Measurements from ENCODE around the gene RGS9BP.

The RGS9BP gene, protein sequence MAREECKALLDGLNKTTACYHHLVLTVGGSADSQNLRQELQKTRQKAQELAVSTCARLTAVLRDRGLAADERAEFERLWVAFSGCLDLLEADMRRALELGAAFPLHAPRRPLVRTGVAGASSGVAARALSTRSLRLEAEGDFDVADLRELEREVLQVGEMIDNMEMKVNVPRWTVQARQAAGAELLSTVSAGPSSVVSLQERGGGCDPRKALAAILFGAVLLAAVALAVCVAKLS

DNA sequence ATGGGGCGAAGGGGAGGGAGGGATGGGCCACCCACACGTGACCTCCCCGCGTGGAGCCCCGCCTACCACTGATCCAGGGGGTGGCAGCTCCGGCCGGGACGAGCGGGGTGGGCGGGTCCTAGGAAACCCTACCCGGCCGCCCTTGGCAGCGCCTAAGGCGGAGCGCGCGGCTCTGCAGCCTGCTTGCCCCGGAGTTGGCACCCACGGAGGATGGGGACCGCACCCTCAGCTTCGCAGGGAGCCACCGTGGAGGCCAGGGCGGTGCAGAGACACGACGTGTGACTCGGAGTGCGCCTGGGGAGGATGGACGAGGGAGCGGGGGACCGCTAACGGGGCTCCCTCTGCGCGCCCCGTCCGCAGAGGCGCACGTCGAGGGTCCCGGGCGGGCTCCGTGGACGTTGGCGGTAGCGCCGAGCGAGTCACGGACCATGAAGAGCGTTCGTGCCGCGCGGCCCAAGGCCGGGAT lies at the start of gene RGS9BP:
RGS9BP (plus strand) TSS at position 129 of the 466 bp plus-strand sequence. CDS start 416 bp downstream, outside the sequence.
- Histone ChIP-seq H3K4me1 (ENCODE audit: control insufficient read depth, insufficient read depth, low read length, unreplicated experiment) (no peaks in the 10 kb centered on the region), H3K27me3 (ENCODE audit: insufficient read depth, low read length) (peaks cover 22% of the 10 kb centered on the region), H3K4me3 (ENCODE audit: low read depth, low read length) (peak within 1 kb of the TSS; percentile 87), H3K27ac (ENCODE audit: low read depth, low read length) (no peak within 1 kb of the TSS), H3K79me2 (ENCODE audit: control insufficient read depth, insufficient read depth, low read length, unreplicated experiment) (peaks cover 20% of the 10 kb centered on the region), H2AFZ (ENCODE audit: low read length, unreplicated experiment) (peak within 1 kb of the TSS; percentile 90), H3K36me3 (ENCODE audit: insufficient read depth, low read length) (no peaks in the 10 kb centered on the region)

DNA sequence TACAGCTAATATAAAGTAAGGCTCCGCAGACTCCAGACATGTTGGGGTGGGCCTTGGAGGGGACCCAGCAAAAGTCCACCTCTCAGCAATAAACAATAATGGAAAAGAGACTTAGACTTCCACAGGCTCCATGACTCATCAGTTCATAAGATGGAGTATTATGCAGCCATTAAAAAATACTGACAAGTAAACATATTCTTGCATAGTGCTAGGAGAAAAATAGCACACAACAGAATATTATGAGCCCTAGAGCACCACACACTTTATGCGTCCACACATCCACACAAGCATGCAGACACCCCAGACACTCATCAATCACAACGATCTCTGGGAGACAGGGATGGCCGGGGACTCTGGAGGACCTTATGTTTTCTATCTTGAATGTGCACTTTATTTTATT lies 48.7 kb upstream of the RGS9BP start:
- no peaks in the 10 kb centered on the region for H3K79me2 ChIP-seq (ENCODE audit: control insufficient read depth, insufficient read depth, low read length, unreplicated experiment)
- H3K27me3 ChIP-seq (ENCODE audit: insufficient read depth, low read length): no peaks in the 10 kb centered on the region
- H3K36me3 ChIP-seq (ENCODE audit: insufficient read depth, low read length): no peaks in the 10 kb centered on the region
- no peak overlapping the region for H3K4me3 ChIP-seq (ENCODE audit: low read depth, low read length)
- H3K4me1 ChIP-seq (ENCODE audit: control insufficient read depth, insufficient read depth, low read length, unreplicated experiment): no peaks in the 10 kb centered on the region
- H2AFZ ChIP-seq (ENCODE audit: low read length, unreplicated experiment): no peak overlapping the region
- no peak overlapping the region for H3K27ac ChIP-seq (ENCODE audit: low read depth, low read length)

DNA sequence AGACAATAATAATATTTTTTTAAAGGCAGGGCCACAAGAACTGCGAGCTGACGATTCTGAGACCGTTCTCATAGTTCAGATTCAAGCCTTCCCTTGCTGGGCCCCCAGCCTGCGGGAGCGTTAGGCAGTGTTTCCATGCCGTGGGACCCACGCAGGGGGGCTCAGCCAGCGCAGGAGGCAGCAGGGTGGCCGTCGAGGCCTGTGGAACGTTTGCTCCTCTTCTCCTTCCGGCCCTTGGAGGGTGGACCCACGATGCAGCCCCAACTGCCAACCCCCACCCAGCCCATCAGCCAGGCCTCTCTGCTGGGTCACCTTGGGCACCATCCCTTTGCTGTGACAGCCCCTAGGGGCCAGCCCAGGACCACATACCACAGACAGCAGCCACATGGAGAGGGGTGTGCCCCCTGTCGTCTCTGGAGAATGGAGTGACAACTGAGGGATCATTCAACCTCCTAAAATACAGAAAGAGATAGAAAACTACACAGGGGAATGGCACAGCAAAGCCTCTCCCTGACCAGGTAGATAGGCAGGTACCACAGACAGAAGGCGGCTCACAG lies 47.9 kb upstream of the RGS9BP start:
- Histone ChIP-seq H3K79me2 (ENCODE audit: control insufficient read depth, insufficient read depth, low read length, unreplicated experiment) (no peaks in the 10 kb centered on the region), H3K27me3 (ENCODE audit: insufficient read depth, low read length) (no peaks in the 10 kb centered on the region), H3K4me1 (ENCODE audit: control insufficient read depth, insufficient read depth, low read length, unreplicated experiment) (no peaks in the 10 kb centered on the region), H3K27ac (ENCODE audit: low read depth, low read length) (no peak overlapping the region), H2AFZ (ENCODE audit: low read length, unreplicated experiment) (no peak overlapping the region), H3K36me3 (ENCODE audit: insufficient read depth, low read length) (no peaks in the 10 kb centered on the region), H3K4me3 (ENCODE audit: low read depth, low read length) (no peak overlapping the region)

DNA sequence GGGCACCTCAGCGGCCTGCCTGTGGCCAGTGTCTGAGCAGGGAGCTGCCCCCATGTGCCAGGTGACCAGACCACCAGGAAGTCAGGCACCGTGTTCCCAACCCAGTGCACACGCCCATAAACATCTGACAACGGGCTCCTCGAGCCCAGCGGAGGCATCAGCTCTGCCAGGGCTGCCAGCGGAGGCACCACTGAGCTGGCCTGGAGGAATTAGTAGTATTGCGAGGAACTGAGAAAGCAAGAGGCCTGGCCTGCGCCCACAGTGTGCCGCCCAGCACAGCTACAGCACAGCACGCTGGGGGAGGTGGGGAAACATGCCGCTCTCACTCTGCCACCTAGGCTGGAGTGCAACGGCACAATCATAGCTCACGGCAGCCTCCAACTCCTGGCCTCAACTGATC lies 45.3 kb upstream of the RGS9BP start:
- H3K4me1 ChIP-seq (ENCODE audit: control insufficient read depth, insufficient read depth, low read length, unreplicated experiment): no peaks in the 10 kb centered on the region
- H3K79me2 ChIP-seq (ENCODE audit: control insufficient read depth, insufficient read depth, low read length, unreplicated experiment): no peaks in the 10 kb centered on the region
- H3K4me3 ChIP-seq (ENCODE audit: low read depth, low read length): no peak overlapping the region
- no peak overlapping the region for H2AFZ ChIP-seq (ENCODE audit: low read length, unreplicated experiment)
- no peaks in the 10 kb centered on the region for H3K36me3 ChIP-seq (ENCODE audit: insufficient read depth, low read length)
- H3K27ac ChIP-seq (ENCODE audit: low read depth, low read length): no peak overlapping the region
- H3K27me3 ChIP-seq (ENCODE audit: insufficient read depth, low read length): no peaks in the 10 kb centered on the region

DNA sequence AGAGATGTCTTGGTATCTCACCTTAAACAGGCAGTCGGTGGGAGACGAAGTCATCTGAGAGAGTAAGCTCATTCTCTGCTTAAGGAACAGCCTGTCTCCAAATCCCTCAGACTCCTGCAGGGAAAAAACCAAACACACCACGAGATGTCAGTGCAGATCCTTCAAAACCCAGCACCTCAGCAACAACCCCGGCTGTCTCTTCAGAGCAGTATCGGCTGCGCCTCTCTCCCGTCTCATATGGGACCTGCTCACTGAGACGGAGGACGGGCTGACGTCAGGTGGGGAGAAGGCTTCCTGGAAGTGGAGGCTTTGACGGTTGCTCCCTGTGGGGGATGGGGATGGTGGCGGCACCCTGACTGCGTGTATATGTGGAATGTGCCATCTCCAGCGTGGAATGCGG lies 44.3 kb upstream of the RGS9BP start:
- H3K79me2 ChIP-seq (ENCODE audit: control insufficient read depth, insufficient read depth, low read length, unreplicated experiment): no peaks in the 10 kb centered on the region
- no peak overlapping the region for H2AFZ ChIP-seq (ENCODE audit: low read length, unreplicated experiment)
- no peaks in the 10 kb centered on the region for H3K36me3 ChIP-seq (ENCODE audit: insufficient read depth, low read length)
- no peak overlapping the region for H3K4me3 ChIP-seq (ENCODE audit: low read depth, low read length)
- no peaks in the 10 kb centered on the region for H3K4me1 ChIP-seq (ENCODE audit: control insufficient read depth, insufficient read depth, low read length, unreplicated experiment)
- H3K27me3 ChIP-seq (ENCODE audit: insufficient read depth, low read length): no peaks in the 10 kb centered on the region
- no peak overlapping the region for H3K27ac ChIP-seq (ENCODE audit: low read depth, low read length)

DNA sequence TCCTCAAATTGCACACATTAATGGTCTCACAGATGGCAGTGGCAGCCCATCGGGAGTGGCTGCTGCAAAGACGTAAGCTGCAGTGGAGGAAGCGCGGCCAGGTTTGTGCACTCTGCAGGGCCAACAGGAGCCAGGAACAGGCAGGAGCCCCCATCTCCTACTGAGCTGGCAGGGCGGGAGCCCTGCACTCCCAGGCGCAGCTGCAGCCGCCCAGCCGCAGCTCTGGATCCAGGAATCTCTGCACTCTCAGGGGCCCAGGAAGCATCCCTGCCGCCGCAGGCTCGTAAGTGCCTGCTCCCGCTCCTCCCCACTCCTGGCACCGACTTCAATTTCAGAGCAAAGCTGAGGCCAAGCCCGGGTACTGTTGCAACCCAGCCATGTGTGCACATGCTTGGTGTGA lies 38.2 kb upstream of the RGS9BP start:
- H3K36me3 ChIP-seq (ENCODE audit: insufficient read depth, low read length): no peaks in the 10 kb centered on the region
- H3K27ac ChIP-seq (ENCODE audit: low read depth, low read length): no peak overlapping the region
- H3K4me3 ChIP-seq (ENCODE audit: low read depth, low read length): no peak overlapping the region
- H3K79me2 ChIP-seq (ENCODE audit: control insufficient read depth, insufficient read depth, low read length, unreplicated experiment): no peaks in the 10 kb centered on the region
- H3K4me1 ChIP-seq (ENCODE audit: control insufficient read depth, insufficient read depth, low read length, unreplicated experiment): no peaks in the 10 kb centered on the region
- no peaks in the 10 kb centered on the region for H3K27me3 ChIP-seq (ENCODE audit: insufficient read depth, low read length)
- no peak overlapping the region for H2AFZ ChIP-seq (ENCODE audit: low read length, unreplicated experiment)

DNA sequence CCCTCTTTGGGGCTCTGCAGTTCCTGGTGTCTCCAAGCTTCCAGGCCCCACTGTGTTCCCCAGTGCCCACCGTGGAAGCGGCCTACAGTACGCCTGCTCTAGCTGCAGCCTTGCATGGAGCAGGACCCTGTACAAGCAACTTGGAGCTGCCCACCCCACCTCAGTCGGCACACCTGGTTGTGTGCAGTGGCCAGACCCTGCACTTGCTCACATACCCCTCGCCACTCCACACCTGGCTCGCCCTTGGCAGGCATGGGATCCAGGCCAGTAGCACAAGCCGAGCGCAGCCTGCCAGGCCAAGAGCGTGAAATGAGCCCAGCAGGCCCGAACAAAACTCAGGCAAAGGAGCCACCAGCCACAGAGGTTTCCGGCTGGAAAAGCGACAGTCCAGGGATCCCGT lies 37.0 kb upstream of the RGS9BP start:
- Histone ChIP-seq H2AFZ (ENCODE audit: low read length, unreplicated experiment) (no peak overlapping the region), H3K4me3 (ENCODE audit: low read depth, low read length) (no peak overlapping the region), H3K36me3 (ENCODE audit: insufficient read depth, low read length) (no peaks in the 10 kb centered on the region), H3K27ac (ENCODE audit: low read depth, low read length) (no peak overlapping the region), H3K27me3 (ENCODE audit: insufficient read depth, low read length) (no peaks in the 10 kb centered on the region), H3K79me2 (ENCODE audit: control insufficient read depth, insufficient read depth, low read length, unreplicated experiment) (no peaks in the 10 kb centered on the region), H3K4me1 (ENCODE audit: control insufficient read depth, insufficient read depth, low read length, unreplicated experiment) (no peaks in the 10 kb centered on the region)

DNA sequence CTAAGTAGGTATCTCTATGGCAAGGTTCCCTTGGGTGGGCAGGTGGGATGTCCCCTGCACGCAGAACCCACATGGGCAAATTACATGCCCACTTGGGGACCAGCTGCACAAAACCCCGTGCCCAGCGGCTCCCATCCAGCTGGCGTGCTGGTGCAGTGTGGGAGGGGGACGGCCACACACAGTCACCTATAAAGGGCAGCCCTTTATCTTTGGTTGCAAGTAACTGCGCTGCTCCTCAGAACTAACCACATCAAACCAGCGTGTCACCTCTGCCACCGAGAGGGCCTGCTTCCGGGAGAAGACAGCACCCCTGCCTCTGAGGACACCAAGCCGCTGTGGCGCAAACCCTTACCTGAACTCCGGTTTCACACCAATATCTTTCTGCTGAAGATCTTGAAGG lies 32.9 kb upstream of the RGS9BP start:
- Histone ChIP-seq H3K4me3 (ENCODE audit: low read depth, low read length) (no peak overlapping the region), H3K79me2 (ENCODE audit: control insufficient read depth, insufficient read depth, low read length, unreplicated experiment) (no peaks in the 10 kb centered on the region), H2AFZ (ENCODE audit: low read length, unreplicated experiment) (no peak overlapping the region), H3K27ac (ENCODE audit: low read depth, low read length) (no peak overlapping the region), H3K4me1 (ENCODE audit: control insufficient read depth, insufficient read depth, low read length, unreplicated experiment) (no peaks in the 10 kb centered on the region), H3K27me3 (ENCODE audit: insufficient read depth, low read length) (no peaks in the 10 kb centered on the region), H3K36me3 (ENCODE audit: insufficient read depth, low read length) (no peaks in the 10 kb centered on the region)

DNA sequence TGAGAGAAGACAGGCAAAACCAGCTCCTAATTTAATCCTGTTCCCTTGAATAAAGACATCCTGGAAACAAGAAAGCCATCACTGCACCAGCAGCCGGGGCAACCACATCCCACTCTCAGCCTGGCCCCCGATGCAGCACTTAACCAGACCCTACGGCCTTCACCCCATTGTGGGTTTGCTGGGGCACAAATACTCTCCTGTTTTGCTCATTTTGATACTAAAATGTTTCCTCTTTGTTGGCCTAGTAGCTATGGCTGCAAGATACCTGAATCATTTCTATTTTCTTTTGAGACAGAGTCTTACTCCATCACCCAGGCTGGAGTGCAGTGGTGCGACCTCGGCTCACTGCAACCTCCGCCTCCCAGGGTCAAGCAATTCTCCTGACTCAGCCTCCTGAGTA lies 29.1 kb upstream of the RGS9BP start:
- H2AFZ ChIP-seq (ENCODE audit: low read length, unreplicated experiment): no peak overlapping the region
- H3K27me3 ChIP-seq (ENCODE audit: insufficient read depth, low read length): no peaks in the 10 kb centered on the region
- H3K36me3 ChIP-seq (ENCODE audit: insufficient read depth, low read length): no peaks in the 10 kb centered on the region
- H3K79me2 ChIP-seq (ENCODE audit: control insufficient read depth, insufficient read depth, low read length, unreplicated experiment): no peaks in the 10 kb centered on the region
- H3K27ac ChIP-seq (ENCODE audit: low read depth, low read length): no peak overlapping the region
- no peak overlapping the region for H3K4me3 ChIP-seq (ENCODE audit: low read depth, low read length)
- H3K4me1 ChIP-seq (ENCODE audit: control insufficient read depth, insufficient read depth, low read length, unreplicated experiment): no peaks in the 10 kb centered on the region

DNA sequence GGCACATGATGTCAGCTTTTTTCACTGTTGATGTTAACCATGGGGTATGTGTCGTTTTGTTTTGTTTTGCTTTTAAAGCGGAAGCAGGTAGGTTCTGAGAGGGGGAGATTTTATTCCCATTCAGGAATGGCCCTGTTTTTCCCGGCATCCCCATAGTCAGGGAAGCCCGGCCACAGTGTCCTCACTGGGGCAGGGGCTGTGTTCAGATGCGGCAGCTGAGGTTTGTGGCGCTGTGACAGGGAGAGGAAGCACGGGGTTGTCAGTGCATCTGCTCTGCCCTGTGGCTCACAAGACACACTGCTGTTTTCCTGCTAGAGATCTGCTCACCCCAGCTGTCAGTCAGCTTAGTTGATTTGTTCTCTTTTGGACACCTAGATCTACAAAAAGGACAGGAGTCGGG lies 28.3 kb upstream of the RGS9BP start:
- H3K27ac ChIP-seq (ENCODE audit: low read depth, low read length): no peak overlapping the region
- no peak overlapping the region for H3K4me3 ChIP-seq (ENCODE audit: low read depth, low read length)
- H3K4me1 ChIP-seq (ENCODE audit: control insufficient read depth, insufficient read depth, low read length, unreplicated experiment): no peaks in the 10 kb centered on the region
- no peak overlapping the region for H2AFZ ChIP-seq (ENCODE audit: low read length, unreplicated experiment)
- H3K27me3 ChIP-seq (ENCODE audit: insufficient read depth, low read length): no peaks in the 10 kb centered on the region
- H3K79me2 ChIP-seq (ENCODE audit: control insufficient read depth, insufficient read depth, low read length, unreplicated experiment): no peaks in the 10 kb centered on the region
- no peaks in the 10 kb centered on the region for H3K36me3 ChIP-seq (ENCODE audit: insufficient read depth, low read length)

DNA sequence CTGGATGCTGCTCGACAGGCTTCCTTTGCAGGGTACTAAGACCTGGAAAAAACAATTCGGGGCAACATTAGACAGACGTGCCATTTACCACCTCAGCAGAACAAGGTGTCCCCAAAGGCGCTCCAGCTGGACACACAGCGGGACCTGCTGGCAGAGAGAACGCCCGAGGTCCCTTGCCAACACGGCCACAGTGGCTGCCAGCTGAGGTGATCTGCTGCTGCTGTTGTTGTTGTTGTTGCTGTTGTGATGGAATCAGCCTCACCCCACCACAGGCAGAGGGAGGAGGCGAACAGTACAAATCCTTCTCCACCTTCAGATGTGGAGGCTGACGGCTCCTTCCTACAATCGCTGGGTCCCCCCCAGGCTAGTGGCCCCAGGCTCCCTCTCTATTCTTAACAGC lies 25.9 kb upstream of the RGS9BP start:
- H2AFZ ChIP-seq (ENCODE audit: low read length, unreplicated experiment): no peak overlapping the region
- no peak overlapping the region for H3K4me3 ChIP-seq (ENCODE audit: low read depth, low read length)
- no peaks in the 10 kb centered on the region for H3K4me1 ChIP-seq (ENCODE audit: control insufficient read depth, insufficient read depth, low read length, unreplicated experiment)
- no peaks in the 10 kb centered on the region for H3K79me2 ChIP-seq (ENCODE audit: control insufficient read depth, insufficient read depth, low read length, unreplicated experiment)
- H3K36me3 ChIP-seq (ENCODE audit: insufficient read depth, low read length): no peaks in the 10 kb centered on the region
- H3K27ac ChIP-seq (ENCODE audit: low read depth, low read length): no peak overlapping the region
- no peaks in the 10 kb centered on the region for H3K27me3 ChIP-seq (ENCODE audit: insufficient read depth, low read length)

All from ACC112 (cell line).